ENCODE measurements around the gene SPATA12.

Gene SPATA12, protein sequence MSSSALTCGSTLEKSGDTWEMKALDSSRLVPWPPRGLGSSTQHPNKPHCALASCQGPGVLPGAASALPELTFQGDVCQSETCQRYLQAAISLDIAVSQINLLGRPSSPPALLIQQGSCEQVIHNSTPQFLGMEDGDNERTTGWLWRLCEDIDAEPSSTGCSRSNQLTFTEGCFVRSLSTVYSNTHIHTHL

DNA sequence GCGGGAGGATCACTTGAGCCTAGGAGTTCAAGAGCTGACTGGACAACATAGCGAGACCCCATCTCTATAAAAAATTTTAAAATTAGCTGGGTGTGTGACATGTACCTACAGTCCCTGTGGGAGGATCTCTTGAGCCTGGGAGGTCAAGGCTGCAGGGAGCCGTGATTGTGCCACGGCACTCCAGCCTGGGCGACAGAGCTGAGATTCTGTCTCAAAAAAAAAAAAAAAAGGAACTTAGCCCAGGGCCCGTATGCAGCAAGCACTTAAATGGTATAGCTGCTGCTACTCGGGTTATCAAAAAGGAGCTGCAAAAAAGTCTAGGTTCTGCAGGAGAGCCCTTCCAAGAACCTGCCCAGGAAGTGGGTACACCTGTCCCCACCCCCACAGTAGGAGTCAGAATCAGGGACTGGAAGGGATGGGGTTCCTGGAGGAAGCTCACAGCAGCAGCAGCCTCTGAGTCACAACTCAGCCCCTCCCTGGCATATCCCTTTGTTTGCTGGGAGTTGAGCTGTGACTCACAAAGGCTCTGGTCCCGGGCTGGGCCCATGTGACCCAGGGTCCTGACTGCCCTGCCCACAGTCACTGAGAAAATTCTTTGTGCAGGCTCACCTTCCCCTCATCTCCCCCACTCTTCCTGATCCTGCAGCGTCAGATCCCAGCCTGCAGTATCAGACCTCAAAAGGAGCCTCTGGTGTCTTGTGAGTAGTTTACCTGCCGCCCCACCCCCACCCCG lies at the start of gene SPATA12:
SPATA12 (plus strand) TSS at position 576 of the 733 bp plus-strand sequence. CDS start 13,031 bp downstream, outside the sequence.
- ATAC-seq, result peak in 1 of 2 donors; percentile 41

GRCh38 chr3:57011022-57011421 lies 49.4 kb upstream of the SPATA12 start:
- no peak for ATAC-seq

- ATAC-seq, result no peak
These were observed 47.6 kb upstream of the SPATA12 start for GRCh38 chr3:57012847-57013246.

DNA sequence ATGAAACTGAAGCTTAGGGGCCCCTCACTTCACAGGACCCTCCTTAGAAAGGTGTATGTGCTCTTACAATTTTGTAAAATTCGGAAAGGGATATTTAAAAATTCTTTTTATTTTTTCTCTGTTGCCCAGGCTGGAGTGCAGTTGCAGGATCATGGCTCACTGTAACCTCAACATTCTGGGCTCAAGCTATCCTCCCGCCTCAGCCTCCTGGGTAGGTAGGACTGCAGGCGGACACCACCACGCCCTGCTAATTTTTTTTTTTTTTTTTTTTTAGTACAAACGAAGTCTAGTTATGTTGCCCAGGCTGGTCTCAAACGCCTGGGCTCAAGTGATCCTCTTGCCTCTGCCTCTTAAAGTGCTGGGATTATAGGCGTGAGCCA lies 45.1 kb upstream of the SPATA12 start:
- ATAC-seq, result no peak

GRCh38 chr3:57015912-57016311 lies 44.6 kb upstream of the SPATA12 start:
- no peak for ATAC-seq

DNA sequence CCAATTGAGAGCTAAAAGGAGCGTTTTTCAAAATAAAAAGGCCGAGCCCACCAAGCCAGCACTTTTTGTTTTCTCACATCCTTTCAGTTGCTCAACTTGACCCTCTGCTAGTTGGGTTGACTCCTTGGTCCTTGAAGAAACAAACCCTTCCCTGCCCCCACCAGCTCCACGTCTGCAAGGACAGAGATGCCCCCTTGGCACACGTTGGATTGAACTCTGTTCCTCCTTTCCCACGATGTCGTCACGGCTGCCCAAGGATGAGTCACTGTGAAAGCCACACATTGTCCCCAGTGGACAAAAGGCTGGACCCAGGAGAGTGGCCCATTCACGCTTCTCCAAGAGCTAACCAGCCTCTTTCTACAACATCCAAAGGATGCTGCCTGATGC lies 43.0 kb upstream of the SPATA12 start:
- no peak for ATAC-seq

GRCh38 chr3:57018246-57018645 lies 42.2 kb upstream of the SPATA12 start:
- ATAC-seq, result no peak

DNA sequence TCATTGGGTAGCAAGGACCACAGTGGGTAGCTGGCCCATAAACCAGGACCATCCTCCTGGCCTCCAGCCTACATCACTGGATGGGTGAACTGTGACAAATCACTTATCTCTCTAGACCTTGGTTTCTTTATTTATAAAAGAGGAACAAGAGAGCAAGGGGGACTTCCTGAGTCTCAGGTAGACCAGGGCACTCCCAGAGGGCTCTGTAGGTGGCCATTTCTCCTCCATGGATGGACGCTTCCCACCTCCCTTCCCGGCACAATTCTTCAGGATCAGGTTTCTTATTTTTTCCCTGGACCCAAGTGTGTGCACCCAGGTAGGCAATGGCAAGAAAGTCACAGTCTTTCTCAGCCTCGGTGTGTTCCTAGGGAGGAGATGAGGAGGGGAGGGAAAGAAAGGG lies 41.4 kb upstream of the SPATA12 start:
- no peak for ATAC-seq

- ATAC-seq, result no peak
These were observed 35.2 kb upstream of the SPATA12 start for GRCh38 chr3:57025237-57025636.

DNA sequence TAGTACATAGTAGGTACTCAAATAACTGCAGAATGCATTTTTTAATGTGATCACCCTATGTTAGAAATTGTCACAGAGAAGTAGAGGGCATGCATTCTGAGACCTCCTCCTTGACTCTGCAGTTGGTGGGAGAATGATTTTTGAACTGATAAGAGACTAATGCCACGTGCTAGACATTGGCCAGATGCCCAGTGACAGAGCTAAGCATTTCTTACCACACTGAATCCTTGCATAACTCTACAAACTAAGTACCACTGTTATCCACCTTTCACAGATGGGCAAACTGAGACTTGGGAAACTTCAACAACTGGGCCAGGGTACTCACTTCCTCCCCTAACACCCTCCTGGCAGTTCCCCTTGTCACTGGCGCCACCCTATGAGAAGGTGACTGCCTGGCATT lies 33.5 kb upstream of the SPATA12 start:
- ATAC-seq, result no peak

GRCh38 chr3:57029383-57029782 lies 31.1 kb upstream of the SPATA12 start:
- ATAC-seq, result no peak

- no peak for ATAC-seq
These were observed 30.5 kb upstream of the SPATA12 start for GRCh38 chr3:57029924-57030323.

- ATAC-seq, result no peak
These were observed 29.7 kb upstream of the SPATA12 start for GRCh38 chr3:57030721-57031120.

GRCh38 chr3:57031631-57032541 lies 28.6 kb upstream of the SPATA12 start:
- ATAC-seq, result no peak

DNA sequence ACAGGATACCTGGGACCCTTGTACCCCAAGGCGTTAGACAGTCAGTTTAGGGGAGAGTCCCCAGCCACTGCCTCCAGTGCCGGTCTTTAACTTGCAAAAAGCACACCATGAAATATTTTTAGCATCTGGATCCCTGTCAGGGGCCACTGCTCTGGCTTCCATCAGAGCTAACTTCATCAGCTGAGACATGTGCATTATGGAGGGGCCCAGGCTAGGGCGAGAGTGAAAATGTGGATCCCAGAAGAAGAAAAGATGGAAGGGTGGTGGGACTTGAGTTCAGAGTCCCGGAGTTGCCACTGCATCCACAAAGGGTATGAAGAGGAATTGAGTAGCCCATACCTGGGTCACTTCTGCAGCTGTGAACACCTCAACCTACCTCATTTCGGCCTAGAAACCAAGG lies 23.5 kb upstream of the SPATA12 start:
- no peak for ATAC-seq

GRCh38 chr3:57038466-57039164 lies 21.8 kb upstream of the SPATA12 start:
- ATAC-seq, result no peak

GRCh38 chr3:57041674-57042073 lies 18.8 kb upstream of the SPATA12 start:
- no peak for ATAC-seq

- ATAC-seq, result no peak
These were observed 16.9 kb upstream of the SPATA12 start for GRCh38 chr3:57043518-57043917.

DNA sequence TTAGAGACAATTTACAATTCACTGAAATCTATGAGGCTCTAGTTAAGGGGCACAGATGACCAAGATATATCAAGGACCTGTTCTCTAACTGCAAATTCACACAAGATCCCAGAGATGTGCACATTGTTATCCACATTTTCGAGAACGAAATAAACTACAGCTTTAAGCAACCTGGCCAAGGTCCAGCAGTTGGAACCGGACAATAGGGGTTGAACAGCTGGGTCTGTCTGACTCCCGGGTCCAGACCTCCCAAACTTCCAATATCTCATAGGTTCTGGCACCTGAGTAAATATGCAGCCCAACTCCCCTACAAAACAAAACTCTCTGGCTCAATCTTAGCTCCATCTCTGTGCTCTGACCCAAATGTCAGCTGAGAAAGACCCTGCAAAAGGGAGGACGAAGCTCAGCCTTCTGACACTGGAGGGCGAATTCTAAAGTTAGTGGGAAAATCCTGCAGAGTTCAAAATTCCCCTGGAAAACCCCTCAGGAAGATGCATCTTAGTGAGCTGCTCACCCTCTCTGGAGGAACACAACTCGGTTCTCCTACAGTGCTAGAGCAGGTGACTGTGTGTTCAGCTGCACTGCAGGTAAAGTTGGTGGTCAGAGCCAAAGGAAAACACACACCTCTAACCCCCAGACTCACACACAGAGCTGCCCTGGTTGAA lies 14.2 kb upstream of the SPATA12 start:
- ATAC-seq, result no peak

GRCh38 chr3:57048052-57048671 lies 12.3 kb upstream of the SPATA12 start:
- ATAC-seq, result no peak

DNA sequence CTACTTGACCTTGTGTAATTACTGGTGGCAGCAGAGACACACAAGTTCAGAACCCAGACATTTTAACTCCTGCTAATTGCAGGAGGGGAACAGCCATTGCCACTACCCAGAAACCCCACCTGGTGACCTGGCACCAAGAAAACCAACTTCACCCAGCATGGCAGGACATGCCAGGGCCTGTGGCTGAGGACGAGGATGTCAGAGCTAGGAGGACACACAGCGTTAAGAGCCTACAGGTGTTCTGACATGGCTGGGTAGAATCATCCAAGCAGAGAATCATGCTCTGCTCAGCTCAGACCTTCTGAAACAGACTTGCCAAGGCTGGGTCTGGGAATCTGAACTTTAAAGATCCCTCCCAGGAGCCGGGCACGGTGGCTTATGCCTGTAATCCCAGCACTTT lies 11.7 kb upstream of the SPATA12 start:
- ATAC-seq, result no peak

DNA sequence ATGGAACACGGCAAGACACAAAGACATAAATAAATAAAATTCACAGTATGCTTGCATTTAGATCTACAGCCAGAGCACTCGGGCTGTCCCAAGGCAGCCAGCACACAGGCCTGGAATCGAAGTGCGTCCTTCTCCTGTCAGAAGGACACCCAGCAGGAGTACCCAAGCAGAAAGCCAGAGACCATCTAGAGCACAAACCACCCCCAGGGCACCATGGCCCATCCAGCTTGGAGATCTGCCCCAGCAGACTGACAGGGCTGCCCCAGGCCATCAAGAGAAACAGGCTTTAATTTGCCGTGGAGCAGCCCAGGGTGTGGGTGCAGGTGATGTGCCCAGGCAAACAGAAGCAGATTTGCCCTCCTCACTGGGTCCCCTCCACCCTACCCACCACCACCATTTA lies 7.8 kb upstream of the SPATA12 start:
- ATAC-seq, result no peak

All from activated CD4-positive, CD25-positive, alpha-beta regulatory T cell treated with anti-CD3 and anti-CD28 coated beads, Interleukin-2, amount 50 U/mL, for 24 hours (primary cell).